K562 (cell line): ENCODE measurements around the gene PTCH1. TPM values are rescaled to one million over a fixed set of nuclear protein-coding genes. Genes with fewer than 3 reads are reported as not detected.

Source experiments
- BHLHE40 ChIP-seq: IDR thresholded peaks from 2 replicates; pipeline ENCODE4 v1.6.1; 2011; ENCODE audit warnings: low read length, improper control_type of control experiment
- GATA2 ChIP-seq: sonication (generic); formaldehyde crosslinking; IDR thresholded peaks from 2 replicates; pipeline ENCODE4 v1.4.0; 2020; ENCODE audit warnings: mild to moderate bottlenecking, missing genetic modification reagents
- HDAC2 ChIP-seq: fragments of 450-650 bp; IDR thresholded peaks from 2 replicates; pipeline ENCODE4 v1.6.1; 2016; ENCODE audit warnings: mild to moderate bottlenecking
- L3MBTL2 ChIP-seq: fragments of 450-650 bp; IDR thresholded peaks from 2 replicates; pipeline ENCODE4 v1.6.1; 2016; ENCODE audit warnings: mild to moderate bottlenecking, moderate library complexity
- NR2C2 ChIP-seq, 2 experiments: fragments of 200-800 bp in 1 of 2; sonication (Bioruptor generic) in 1 of 2; sonication (generic) in 1 of 2; formaldehyde crosslinking in 1 of 2; IDR thresholded peaks; 2 replicates each; pipeline versions ENCODE4 v1.6.1 to v1.8.0; 2016 to 2022; ENCODE audit warnings: mild to moderate bottlenecking in 1 of 2, missing compliant biosample characterization in 1 of 2, missing genetic modification characterization in 1 of 2, missing genetic modification reagents in 1 of 2
- SAP30 ChIP-seq: fragments of 200-600 bp; sonication (generic); IDR thresholded peaks from 2 replicates; pipeline ENCODE4 v1.6.1; 2012; ENCODE audit warnings: borderline replicate concordance, low read depth, mild to moderate bottlenecking, moderate library complexity, low read length, control low read depth, inconsistent platforms; ENCODE audit not compliant: insufficient read depth, poor library complexity, severe bottlenecking
- SMAD4 ChIP-seq: fragments of 250-450 bp; sonication (Bioruptor Pico); conservative IDR thresholded peaks from 2 replicates; pipeline ENCODE4 v1.8.0; 2021; ENCODE audit warnings: inconsistent platforms, mild to moderate bottlenecking, moderate library complexity
- ZKSCAN1 ChIP-seq: fragments of 150-350 bp; IDR thresholded peaks from 2 replicates; pipeline ENCODE4 v1.6.1; 2016; ENCODE audit warnings: low read depth, low read length
- ZKSCAN8 ChIP-seq: fragments of 200-800 bp; sonication (Bioruptor generic); IDR thresholded peaks from 2 replicates; pipeline ENCODE4 v1.6.1; 2016; ENCODE audit warnings: missing genetic modification characterization, missing compliant biosample characterization
- ZNF232 ChIP-seq: sonication (generic); formaldehyde crosslinking; IDR thresholded peaks from 2 replicates; pipeline ENCODE4 v1.8.0; 2022; ENCODE audit warnings: mild to moderate bottlenecking, missing genetic modification reagents
- ZNF589 ChIP-seq: fragments of 200-800 bp; sonication (Bioruptor generic); IDR thresholded peaks from 2 replicates; pipeline ENCODE4 v1.6.1; 2016; ENCODE audit warnings: low read depth, missing genetic modification characterization, missing compliant biosample characterization
- ZNF785 ChIP-seq: fragments of 250-450 bp; sonication (Bioruptor Pico); IDR thresholded peaks from 2 replicates; pipeline ENCODE4 v1.4.0; 2020; ENCODE audit warnings: mild to moderate bottlenecking
- polyA plus RNA-seq, 8 experiments: library from polyadenylated mRNA; depleted of rRNA in 4 of 8; stranded (reverse) in 5 of 8; unstranded in 3 of 8; fragments of >200 nt; fragmentation: Nextera tagmentation in 2 of 8; fragmentation: Illumina TruSeq in 1 of 8; extraction: Ambion mirVana in 2 of 8; extraction: Trizol in 1 of 8; gene quantifications; 2 replicates each; pipeline versions ENCODE4 v1.2.1 to v1.2.3, GENCODE V29; 2011 to 2014; ENCODE audit warnings: inconsistent platforms in 1 of 8, missing spikeins in 1 of 8
- total RNA-seq, 7 experiments: library from RNA; depleted of rRNA in 6 of 7; stranded (reverse); fragments of >200 nt in 6 of 7; fragmentation: Illumina TruSeq in 2 of 7; extraction: Trizol in 2 of 7; gene quantifications; 2 replicates each; pipeline versions ENCODE4 v1.2.1 to v1.2.3, GENCODE V29; 2011 to 2021; ENCODE audit warnings: low replicate concordance in 1 of 7
- TF ChIP-seq, protein P1 (sequence below): sonication (generic); formaldehyde crosslinking; IDR thresholded peaks from 2 replicates; pipeline ENCODE4 v1.8.0; 2022; ENCODE audit warnings: mild to moderate bottlenecking, missing genetic modification reagents

PTCH1 gene
- total and polyA plus RNA-seq, 9 of the 15 experiments (the other 6 are each of a cell fraction or from before 2014, with no cell fraction given), result 0.70 to 9.9 (median 3.8) TPM

DNA sequence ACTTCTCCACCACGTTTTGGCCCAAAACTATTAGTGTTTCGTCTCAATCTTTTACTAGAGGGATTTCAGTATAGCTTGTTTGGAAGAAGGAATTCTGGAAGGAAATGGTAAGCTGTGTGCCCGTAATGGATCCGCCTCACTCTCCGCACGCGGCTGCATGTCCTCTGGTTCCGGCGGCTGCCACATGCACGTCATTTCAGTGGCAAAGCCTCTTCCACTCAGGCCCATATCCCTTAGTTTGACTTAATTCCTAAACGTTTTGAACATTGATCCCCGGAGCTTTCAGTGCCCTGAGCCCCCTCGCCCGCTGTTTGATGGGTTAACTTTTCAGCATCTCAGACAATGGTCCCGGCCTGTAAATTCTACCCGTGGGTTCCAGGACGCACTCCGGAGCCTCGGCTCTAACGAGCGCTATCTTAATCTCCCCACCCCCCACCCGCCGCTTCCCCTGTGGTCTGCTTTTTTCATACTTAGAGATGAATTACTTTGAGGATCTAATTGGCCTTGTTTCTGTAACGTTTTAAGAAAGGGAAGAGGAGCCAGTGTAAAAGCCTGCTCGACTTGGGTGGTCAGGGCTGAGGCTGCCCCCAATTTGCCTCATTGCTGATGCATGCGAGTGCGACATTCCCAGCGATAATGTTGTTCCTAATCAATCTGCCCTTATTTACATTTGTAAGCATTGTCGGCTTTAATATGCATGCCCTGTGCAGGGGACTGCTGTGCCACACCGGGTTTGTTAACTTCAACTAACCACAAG is 4.6 kb downstream of the PTCH1 start (continued):
- TF ChIP-seq, protein P1, sequence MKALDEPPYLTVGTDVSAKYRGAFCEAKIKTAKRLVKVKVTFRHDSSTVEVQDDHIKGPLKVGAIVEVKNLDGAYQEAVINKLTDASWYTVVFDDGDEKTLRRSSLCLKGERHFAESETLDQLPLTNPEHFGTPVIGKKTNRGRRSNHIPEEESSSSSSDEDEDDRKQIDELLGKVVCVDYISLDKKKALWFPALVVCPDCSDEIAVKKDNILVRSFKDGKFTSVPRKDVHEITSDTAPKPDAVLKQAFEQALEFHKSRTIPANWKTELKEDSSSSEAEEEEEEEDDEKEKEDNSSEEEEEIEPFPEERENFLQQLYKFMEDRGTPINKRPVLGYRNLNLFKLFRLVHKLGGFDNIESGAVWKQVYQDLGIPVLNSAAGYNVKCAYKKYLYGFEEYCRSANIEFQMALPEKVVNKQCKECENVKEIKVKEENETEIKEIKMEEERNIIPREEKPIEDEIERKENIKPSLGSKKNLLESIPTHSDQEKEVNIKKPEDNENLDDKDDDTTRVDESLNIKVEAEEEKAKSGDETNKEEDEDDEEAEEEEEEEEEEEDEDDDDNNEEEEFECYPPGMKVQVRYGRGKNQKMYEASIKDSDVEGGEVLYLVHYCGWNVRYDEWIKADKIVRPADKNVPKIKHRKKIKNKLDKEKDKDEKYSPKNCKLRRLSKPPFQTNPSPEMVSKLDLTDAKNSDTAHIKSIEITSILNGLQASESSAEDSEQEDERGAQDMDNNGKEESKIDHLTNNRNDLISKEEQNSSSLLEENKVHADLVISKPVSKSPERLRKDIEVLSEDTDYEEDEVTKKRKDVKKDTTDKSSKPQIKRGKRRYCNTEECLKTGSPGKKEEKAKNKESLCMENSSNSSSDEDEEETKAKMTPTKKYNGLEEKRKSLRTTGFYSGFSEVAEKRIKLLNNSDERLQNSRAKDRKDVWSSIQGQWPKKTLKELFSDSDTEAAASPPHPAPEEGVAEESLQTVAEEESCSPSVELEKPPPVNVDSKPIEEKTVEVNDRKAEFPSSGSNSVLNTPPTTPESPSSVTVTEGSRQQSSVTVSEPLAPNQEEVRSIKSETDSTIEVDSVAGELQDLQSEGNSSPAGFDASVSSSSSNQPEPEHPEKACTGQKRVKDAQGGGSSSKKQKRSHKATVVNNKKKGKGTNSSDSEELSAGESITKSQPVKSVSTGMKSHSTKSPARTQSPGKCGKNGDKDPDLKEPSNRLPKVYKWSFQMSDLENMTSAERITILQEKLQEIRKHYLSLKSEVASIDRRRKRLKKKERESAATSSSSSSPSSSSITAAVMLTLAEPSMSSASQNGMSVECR (CRISPR knock-in tag), result peak; percentile 0; the same call in 1 of the 2 replicates
- TF ChIP-seq BHLHE40 (0 out of 2 replicates have a peak, but pooled peaks have one; percentile 26), L3MBTL2 (peak; percentile 54; the same call in 1 of the 2 replicates), GATA2 (CRISPR knock-in tag) (no peak), ZNF589 (CRISPR knock-in tag) (peak; percentile 65; the same call in 1 of the 2 replicates), SMAD4 (CRISPR knock-in tag) (no peak), ZNF785 (CRISPR knock-in tag) (no peak), NR2C2 (CRISPR knock-in tag; IDR thresholded peaks at IDR 0.05) (0 out of 2 replicates have a peak, but pooled peaks have one; percentile 39), NR2C2 (tag; IDR thresholded peaks at IDR 0.05) (no peak; the same call in 1 of the 2 replicates), ZKSCAN1 (no peak), SAP30 (peak; percentile 5), ZKSCAN8 (peak; percentile 63; the same call in 1 of the 2 replicates), ZNF232 (no peak), HDAC2 (0 out of 2 replicates have a peak, but pooled peaks have one; percentile 20)
- TF ChIP-seq, all 486 proteins: peak for 39
